Measurements from ENCODE around the gene CELF1. TPM values are rescaled to one million over a fixed set of nuclear protein-coding genes. Genes with fewer than 3 reads are reported as not detected.

The CELF1 gene
- total RNA-seq, 6 experiments from 2014 or later = 66.3 to 86.5 (median 71.7) TPM

- no peak for TF ChIP-seq CTCF (IDR thresholded peaks at IDR 0.05)
- TF ChIP-seq POLR2A (IDR thresholded peaks at IDR 0.05) = no peak
- DNase-seq (no peak), ATAC-seq (no peak)
- 100% methylated on average over 3 of the region's 4 CpGs for WGBS (ENCODE audit: insufficient coverage, low coverage, low lambda C conversion rate, missing lambda C conversion rate)
- Histone ChIP-seq H3K27ac (no peak overlapping the region), H3K4me1 (peaks cover 0 to 18% (median 3%) of the 10 kb centered on the region in 4 donors), H3K27me3 (no peaks in the 10 kb centered on the region), H3K9me3 (no peaks in the 10 kb centered on the region), H3K4me3 (no peak overlapping the region), H3K36me3 (no peaks in the 10 kb centered on the region)
- intact Hi-C loops (cut with DNase I) = no loop called here
Measured at GRCh38 chr11:47445840-47446239, 107.1 kb downstream of the CELF1 start.

GRCh38 chr11:47443817-47444216, 109.1 kb downstream of the CELF1 start:
- TF ChIP-seq POLR2A (IDR thresholded peaks at IDR 0.05) (no peak), CTCF (IDR thresholded peaks at IDR 0.05) (no peak)
- Histone ChIP-seq H3K27me3 (no peaks in the 10 kb centered on the region), H3K4me3 (no peak overlapping the region), H3K9me3 (no peaks in the 10 kb centered on the region), H3K4me1 (peaks cover 0 to 6% (median 0%) of the 10 kb centered on the region in 4 donors), H3K36me3 (no peaks in the 10 kb centered on the region), H3K27ac (peak overlapping the region in 1 of 3 donors; percentile 4)
- DNase-seq = no peak
- intact Hi-C loops (cut with DNase I) = no loop called here
- 52% methylated on average over 3 of the region's 3 CpGs for WGBS (ENCODE audit: insufficient coverage, low coverage, low lambda C conversion rate, missing lambda C conversion rate)
- no peak for ATAC-seq

GRCh38 chr11:47443028-47443700, 109.8 kb downstream of the CELF1 start:
- no peaks in the 10 kb centered on the region for H3K9me3 ChIP-seq
- no peak overlapping the region for H3K4me3 ChIP-seq
- no peak overlapping the region for H3K27ac ChIP-seq
- intact Hi-C loops (cut with DNase I) = no loop called here
- H3K4me1 ChIP-seq = peaks cover 0 to 8% (median under 1%) of the 10 kb centered on the region in 4 donors
- DNase-seq = no peak
- H3K36me3 ChIP-seq = no peaks in the 10 kb centered on the region
- ATAC-seq = no peak
- TF ChIP-seq CTCF (IDR thresholded peaks at IDR 0.05) = no peak
- TF ChIP-seq POLR2A (IDR thresholded peaks at IDR 0.05) = no peak
- WGBS (ENCODE audit: insufficient coverage, low coverage, low lambda C conversion rate, missing lambda C conversion rate) = 88% methylated on average over 8 of the region's 12 CpGs
- H3K27me3 ChIP-seq = no peaks in the 10 kb centered on the region

- TF ChIP-seq CTCF (IDR thresholded peaks at IDR 0.05) = no peak
- no peak for TF ChIP-seq POLR2A (IDR thresholded peaks at IDR 0.05)
- WGBS (ENCODE audit: insufficient coverage, low coverage, low lambda C conversion rate, missing lambda C conversion rate) = no CpG with 5 or more reads among the region's 8 CpGs
- intact Hi-C loops (cut with DNase I) = no loop called here
- H3K9me3 ChIP-seq = no peaks in the 10 kb centered on the region
- no peaks in the 10 kb centered on the region for H3K27me3 ChIP-seq
- DNase-seq (no peak), ATAC-seq (no peak)
- H3K4me3 ChIP-seq = no peak overlapping the region
- no peaks in the 10 kb centered on the region for H3K36me3 ChIP-seq
- no peak overlapping the region for H3K27ac ChIP-seq
- peaks cover 0 to 13% (median 3%) of the 10 kb centered on the region in 4 donors for H3K4me1 ChIP-seq
Measured at GRCh38 chr11:47442514-47442913, 110.4 kb downstream of the CELF1 start.
